GM10266 (cell line): ENCODE data around the gene FCN3.

ENCODE experiments used
- DNase-seq: peaks from one replicate; pipeline ENCODE4 v3.0.0; 2012; ENCODE audit errors: extremely low spot score
- CTCF ChIP-seq: IDR thresholded peaks from 2 replicates; pipeline ENCODE4 v1.5.1; 2012; ENCODE audit warnings: mild to moderate bottlenecking, low read depth; ENCODE audit not compliant: control insufficient read depth, insufficient read depth; ENCODE audit errors: missing control alignments

Gene FCN3

DNA sequence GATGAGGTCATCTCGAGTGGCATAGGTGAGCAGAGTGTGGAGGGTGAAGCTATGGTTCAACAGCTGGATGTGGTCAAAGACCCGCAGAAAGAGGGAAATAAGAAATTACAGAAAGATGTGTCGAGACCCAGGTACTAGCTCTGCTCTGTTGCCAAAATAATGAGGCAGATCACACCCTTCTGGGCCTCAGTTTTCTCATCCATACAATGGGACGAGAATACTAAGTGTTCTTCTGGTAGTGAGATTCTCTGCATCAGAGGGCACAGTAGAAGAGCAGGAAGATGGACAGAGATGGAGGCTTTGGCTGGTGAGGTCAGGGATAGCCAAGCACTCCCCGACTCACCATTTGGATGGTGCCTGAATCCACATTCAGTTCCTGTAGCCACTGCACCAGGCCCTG is 18.9 kb downstream of the FCN3 start:
- no peak for TF ChIP-seq CTCF
- DNase-seq = no peak

GRCh38 chr1:27353629-27354028 is 21.0 kb downstream of the FCN3 start:
- no peak for TF ChIP-seq CTCF
- DNase-seq = no peak

GRCh38 chr1:27353166-27353565 is 21.5 kb downstream of the FCN3 start:
- DNase-seq = no peak
- no peak for TF ChIP-seq CTCF

DNA sequence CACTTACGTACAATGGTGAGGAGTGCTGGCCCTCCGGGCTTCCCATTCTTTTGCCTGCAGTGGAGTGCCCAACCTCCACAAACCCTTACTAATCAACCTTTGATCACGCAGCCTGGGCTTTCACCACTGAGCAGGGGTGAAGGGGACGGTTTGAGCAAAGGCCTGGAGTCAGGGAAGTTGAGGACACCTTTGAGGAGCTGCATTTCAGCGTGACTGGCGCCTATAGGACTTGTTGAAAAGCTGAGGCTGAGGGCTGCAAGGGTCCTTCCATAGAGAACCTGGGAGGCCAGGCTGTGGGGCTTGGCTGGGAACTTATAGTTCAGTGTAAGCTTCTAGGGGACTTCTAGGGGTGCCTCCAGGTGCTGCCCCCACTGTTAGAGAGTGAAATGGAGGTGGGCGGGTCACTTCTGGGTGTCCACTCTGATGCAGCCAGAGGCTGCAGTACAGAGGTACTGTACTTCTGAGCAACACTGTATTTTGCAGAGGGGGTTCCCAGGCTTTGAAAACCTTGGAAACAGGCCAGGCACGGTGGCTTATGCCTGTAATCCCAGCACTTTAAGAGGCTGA is 23.0 kb downstream of the FCN3 start:
- DNase-seq = no peak
- no peak for TF ChIP-seq CTCF

DNA sequence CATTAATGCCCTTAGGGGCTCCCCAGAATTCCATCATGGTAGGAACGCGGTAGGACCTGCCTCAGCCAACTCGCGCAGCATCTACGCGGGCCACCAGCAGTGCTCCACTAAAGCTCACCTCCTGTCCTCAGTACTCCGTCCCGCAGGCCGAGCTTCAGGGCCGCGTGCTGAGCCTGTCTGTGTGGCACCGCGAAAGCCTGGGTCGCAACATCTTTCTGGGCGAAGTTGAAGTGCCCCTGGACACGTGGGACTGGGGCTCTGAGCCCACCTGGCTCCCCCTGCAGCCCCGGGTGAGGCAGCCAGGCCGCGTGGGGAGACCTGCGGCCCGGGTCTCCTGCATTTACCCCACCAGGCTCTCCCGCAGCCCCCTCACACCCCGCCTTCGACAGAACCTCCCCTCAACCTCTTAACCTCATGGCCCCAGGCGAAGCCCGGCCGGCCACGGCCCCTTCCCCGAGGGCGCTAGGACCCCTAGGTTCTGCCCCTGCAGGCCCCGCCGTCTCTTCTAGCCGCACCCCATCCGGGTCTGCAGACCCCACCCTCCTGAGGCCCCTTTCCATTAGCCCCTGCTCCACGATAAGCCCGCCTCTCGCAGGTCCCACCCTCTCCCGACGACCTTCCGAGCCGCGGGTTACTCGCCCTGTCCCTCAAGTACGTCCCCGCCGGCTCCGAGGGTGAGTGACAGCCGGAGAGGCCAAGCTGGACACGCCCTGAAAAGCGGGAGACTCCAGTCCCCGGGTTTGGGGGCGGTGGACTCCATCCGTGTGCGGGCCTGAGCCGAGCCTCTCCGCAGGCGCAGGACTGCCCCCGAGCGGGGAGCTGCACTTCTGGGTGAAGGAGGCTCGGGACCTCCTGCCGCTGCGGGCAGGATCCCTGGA is 23.7 kb downstream of the FCN3 start:
- no peak for TF ChIP-seq CTCF
- DNase-seq = no peak

DNA sequence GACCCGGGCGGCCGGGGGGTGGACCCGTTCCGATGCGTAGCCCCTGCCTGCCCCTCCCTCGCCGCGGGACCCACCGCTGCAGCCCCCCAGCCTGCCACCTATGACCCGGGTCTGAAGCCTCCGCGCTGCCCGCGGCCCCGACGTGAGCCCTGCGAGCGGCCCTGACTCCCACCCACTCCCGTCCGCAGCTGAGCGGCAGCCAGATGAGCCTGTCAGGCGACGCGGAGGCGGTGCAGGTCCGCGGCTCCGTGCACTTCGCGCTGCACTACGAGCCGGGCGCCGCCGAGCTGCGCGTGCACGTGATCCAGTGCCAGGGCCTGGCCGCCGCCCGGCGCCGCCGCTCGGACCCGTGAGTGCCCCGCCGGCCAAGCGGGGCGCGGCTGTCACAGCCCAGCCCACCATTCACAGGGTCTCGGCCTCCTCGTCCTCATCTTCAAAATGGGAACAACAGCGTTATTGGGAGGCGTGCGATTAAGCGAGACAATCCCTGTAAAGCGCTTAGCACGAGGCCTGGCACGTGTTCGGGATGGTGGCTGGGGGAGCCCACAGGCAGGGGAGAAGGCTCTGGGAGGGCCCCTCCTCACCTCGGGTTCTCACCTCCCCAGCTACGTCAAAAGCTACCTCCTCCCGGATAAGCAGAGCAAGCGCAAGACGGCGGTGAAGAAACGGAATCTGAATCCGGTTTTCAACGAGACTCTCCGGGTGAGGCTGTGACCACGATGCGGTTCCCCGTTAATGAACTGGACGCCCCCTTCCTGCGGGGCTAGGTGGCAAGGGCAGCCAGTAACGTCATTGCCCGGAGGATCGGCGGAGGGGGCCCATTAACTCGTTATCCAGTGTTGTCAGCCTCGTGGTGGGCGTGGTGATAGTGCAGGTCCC is 24.6 kb downstream of the FCN3 start:
- no peak for DNase-seq
- TF ChIP-seq CTCF = no peak
